C4-2B (cell line): ENCODE results near the gene HOXD12.

Source experiments
- H3K27ac ChIP-seq: fragments of 450-650 bp; 2 replicates; pipeline ENCODE4 v1.5.1; 2017
- CTCF ChIP-seq: fragments of 450-650 bp; conservative IDR thresholded peaks from 2 replicates; pipeline ENCODE4 v1.5.1; 2017; ENCODE audit warnings: mild to moderate bottlenecking
- ZFX ChIP-seq: fragments of 450-650 bp; IDR thresholded peaks from 2 replicates; pipeline ENCODE4 v1.6.1; 2017

HOXD12 gene

GRCh38 chr2:176111309-176111663, 11.7 kb downstream of the HOXD12 start:
- no peak overlapping the region for H3K27ac ChIP-seq

GRCh38 chr2:176111846-176112374, 12.3 kb downstream of the HOXD12 start:
- H3K27ac ChIP-seq, result no peak overlapping the region
- TF ChIP-seq CTCF, result no peak
- no peak for TF ChIP-seq ZFX

More at GRCh38 chr2:176111309-176111663, 11.7 kb downstream of the HOXD12 start:
- TF ChIP-seq CTCF, result peak; percentile 90
- TF ChIP-seq ZFX, result no peak

GRCh38 chr2:176112375-176113302, 13.0 kb downstream of the HOXD12 start:
- no peak for TF ChIP-seq ZFX
- no peak overlapping the region for H3K27ac ChIP-seq

GRCh38 chr2:176114120-176114929, 14.7 kb downstream of the HOXD12 start:
- no peak overlapping the region for H3K27ac ChIP-seq
- no peak for TF ChIP-seq ZFX
- no peak for TF ChIP-seq CTCF

GRCh38 chr2:176114930-176115625, 15.5 kb downstream of the HOXD12 start:
- TF ChIP-seq CTCF (no peak), ZFX (no peak)
- no peak overlapping the region for H3K27ac ChIP-seq

GRCh38 chr2:176115883-176116813, 16.6 kb downstream of the HOXD12 start, which contains the start of gene HOXD10:
TSS of gene HOXD10 (plus strand) at chr2:176116778. CDS start at chr2:176116834, 56 bp downstream.
- H3K27ac ChIP-seq, result no peak within 1 kb of the TSS
- TF ChIP-seq CTCF (no peak), ZFX (no peak)
